NCI-H748 (cell line): ENCODE measurements around the gene GBGT1.
"Not testable (repeated sequence)": the region's sequence is repeated elsewhere in the genome, so short reads cannot be mapped to it uniquely, and the experiment has no call there.

Experiments
- DNase-seq: peaks from one replicate; lab custom pipeline; 2025; ENCODE audit not compliant: unreplicated experiment; lab: John Stamatoyannopoulos, UW

The GBGT1 gene

GRCh38 chr9:133199648-133200321 is 36.1 kb upstream of the GBGT1 start:
- DNase-seq: no peak

- DNase-seq: no peak
Measured at GRCh38 chr9:133195029-133195428, 31.3 kb upstream of the GBGT1 start.

GRCh38 chr9:133194597-133194996 is 30.9 kb upstream of the GBGT1 start:
- DNase-seq: no peak

- DNase-seq: no peak
Measured at GRCh38 chr9:133191989-133192388, 28.3 kb upstream of the GBGT1 start.

- no peak for DNase-seq
Measured at GRCh38 chr9:133189826-133190225, 26.1 kb upstream of the GBGT1 start.

GRCh38 chr9:133188843-133189180 is 25.1 kb upstream of the GBGT1 start:
- DNase-seq: no peak

- peak; percentile 75 for DNase-seq
Measured at GRCh38 chr9:133188006-133188842, 24.5 kb upstream of the GBGT1 start.

GRCh38 chr9:133187561-133188005 is 23.9 kb upstream of the GBGT1 start:
- DNase-seq: no peak

- no peak for DNase-seq
Measured at GRCh38 chr9:133186736-133187135, 23.0 kb upstream of the GBGT1 start.

GRCh38 chr9:133184971-133185370 is 21.3 kb upstream of the GBGT1 start:
- peak; percentile 82 for DNase-seq

GRCh38 chr9:133182151-133182550 is 18.4 kb upstream of the GBGT1 start:
- no peak for DNase-seq

- DNase-seq: no peak
Measured at GRCh38 chr9:133181561-133181960, 17.8 kb upstream of the GBGT1 start.

- DNase-seq: no peak
Measured at GRCh38 chr9:133180953-133181352, 17.2 kb upstream of the GBGT1 start.

- DNase-seq: no peak
Measured at GRCh38 chr9:133173056-133173455, 9.3 kb upstream of the GBGT1 start.

- DNase-seq: no peak
Measured at GRCh38 chr9:133171161-133171961, 7.6 kb upstream of the GBGT1 start.

GRCh38 chr9:133170716-133171115 is 7.0 kb upstream of the GBGT1 start:
- no peak for DNase-seq

GRCh38 chr9:133169687-133170086 is 6.0 kb upstream of the GBGT1 start:
- not testable (repeated sequence) for DNase-seq

- no peak for DNase-seq
Measured at GRCh38 chr9:133169102-133169501, 5.4 kb upstream of the GBGT1 start.

- DNase-seq: no peak
Measured at GRCh38 chr9:133168432-133168831, 4.7 kb upstream of the GBGT1 start.

- no peak for DNase-seq
Measured at GRCh38 chr9:133167769-133168168, 4.1 kb upstream of the GBGT1 start.

- DNase-seq: no peak
Measured at GRCh38 chr9:133167096-133167730, 3.5 kb upstream of the GBGT1 start.
